Measurements from ENCODE around the gene CES3.
"Not testable (repeated sequence)": the region's sequence is repeated elsewhere in the genome, so short reads cannot be mapped to it uniquely, and the experiment has no call there.

CES3 gene

DNA sequence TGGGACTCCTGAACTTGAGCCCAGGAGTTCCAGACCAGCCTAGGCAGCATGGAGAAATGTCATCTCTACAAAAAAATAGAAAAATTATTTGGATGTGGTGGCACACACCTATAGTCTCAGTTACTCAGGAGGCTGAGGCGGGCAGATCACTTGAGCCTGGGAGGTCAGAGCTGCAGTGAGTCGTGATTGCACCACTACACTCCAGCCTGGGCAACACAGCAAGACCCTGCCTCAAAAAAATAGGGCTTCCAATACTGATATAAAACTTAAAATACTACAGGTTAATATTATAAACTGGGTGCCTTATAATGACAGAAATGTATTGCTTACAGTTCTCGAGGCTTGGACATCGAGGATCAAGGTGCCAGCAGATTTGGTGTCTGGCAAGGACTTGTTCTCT, 15.1 kb upstream of the CES3 start:
- no peak for DNase-seq (ENCODE audit: low read depth)

DNA sequence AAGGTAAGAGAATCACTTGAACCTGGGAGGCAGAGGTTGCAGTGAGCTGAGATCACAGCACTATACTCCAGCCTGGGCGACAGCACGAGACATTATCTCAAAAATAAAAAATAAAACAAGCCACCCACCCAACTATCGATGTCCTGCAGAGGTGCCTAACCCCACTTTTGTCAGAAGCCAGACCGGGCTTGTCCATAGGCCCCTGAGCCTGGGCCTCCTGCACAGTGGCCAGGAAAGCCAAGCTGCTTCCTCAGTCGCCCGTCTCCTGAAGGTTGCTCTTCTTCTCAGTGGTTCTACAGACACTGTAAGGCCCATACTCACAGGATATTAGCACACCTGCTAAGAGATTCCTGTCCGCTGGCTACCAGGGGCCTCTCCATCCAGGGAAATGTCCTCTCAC, 14.5 kb upstream of the CES3 start:
- DNase-seq (ENCODE audit: low read depth) = no peak

DNA sequence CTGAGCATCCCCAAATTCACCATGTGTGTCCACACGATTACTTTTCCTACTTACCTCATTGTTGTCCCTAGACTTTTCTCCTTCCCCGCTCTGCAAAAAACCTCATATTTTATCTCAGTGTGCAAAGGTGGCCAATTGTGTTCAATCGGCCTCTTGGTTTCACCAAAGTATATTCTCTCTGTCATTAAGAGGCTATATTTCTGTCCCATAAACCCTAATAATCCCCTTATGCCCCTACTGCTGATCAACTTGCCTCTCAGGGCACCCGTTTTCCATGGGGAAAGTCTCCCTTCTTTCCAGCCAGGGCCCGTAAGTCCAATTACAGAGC, 14.1 kb upstream of the CES3 start:
- no peak for DNase-seq (ENCODE audit: low read depth)

DNA sequence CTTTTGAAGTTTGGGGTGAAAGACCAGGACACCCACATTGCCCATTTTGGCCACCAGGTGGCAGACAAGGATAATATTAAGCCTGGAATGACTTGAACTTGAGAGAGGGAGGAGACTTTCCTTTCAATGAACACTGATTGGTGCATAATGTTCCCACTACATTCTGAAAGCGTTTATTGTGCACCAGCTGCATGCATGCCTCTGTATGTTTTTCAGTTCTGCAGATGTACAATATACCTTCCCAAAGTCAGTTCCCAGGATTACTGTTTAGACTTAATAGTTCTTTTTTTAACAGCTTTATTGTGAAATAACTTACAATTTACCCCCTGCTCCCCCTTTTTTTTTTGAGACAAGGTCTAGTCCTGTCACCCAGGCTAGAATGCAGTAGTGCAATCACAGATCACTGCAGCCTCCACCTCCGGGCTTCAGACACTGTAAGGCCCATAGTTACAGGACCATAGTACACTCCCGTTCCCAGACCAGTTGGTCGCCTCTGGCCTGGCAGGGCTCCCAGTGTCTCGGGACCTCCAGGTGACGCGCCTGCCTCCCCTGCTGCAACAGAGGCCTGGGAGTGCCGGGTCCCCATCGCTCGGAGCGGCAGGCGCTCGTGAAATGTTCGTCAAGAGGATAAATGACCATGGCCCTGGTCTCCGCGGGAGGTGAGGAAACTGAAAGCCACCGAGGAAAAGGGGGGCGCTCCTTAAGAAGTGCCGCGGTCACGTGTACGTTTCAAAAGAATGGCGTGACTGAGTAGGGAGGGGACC, 13.6 kb upstream of the CES3 start:
- DNase-seq (ENCODE audit: low read depth) = peak; percentile 65

DNA sequence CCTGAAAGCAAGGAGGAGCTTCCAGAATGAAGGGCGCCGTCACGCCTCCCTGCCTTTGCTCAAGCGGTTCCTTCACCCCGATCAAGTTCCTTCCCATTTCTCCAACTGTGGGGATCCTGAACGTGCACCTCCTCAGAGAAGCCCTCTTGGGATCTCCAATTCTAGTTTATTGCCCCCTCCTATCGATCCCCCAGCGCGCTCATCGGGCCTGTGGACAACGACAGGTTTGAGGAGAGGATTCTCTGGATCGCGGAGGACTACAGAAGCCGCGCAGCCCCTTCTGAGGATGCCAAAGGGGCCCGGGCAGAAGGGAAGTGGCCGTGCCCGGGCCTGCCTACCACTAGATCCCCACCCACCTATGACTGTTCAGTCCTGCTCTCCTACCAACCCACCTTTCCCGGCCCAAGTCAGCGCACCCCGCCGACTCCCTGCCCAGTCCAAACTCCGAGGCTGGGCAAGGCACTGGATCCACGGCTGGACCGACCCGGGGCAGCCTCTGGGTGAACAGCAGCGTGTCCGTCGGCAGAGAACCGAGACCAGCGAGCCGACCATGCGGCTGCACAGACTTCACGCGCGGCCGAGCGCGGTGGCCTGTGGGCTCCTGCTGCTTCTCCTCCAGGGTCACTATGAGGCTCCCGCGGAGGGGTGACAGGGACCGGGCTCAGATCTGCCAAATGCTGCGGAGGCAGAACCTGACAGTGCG, 12.8 kb upstream of the CES3 start:
- DNase-seq (ENCODE audit: low read depth) = no peak

DNA sequence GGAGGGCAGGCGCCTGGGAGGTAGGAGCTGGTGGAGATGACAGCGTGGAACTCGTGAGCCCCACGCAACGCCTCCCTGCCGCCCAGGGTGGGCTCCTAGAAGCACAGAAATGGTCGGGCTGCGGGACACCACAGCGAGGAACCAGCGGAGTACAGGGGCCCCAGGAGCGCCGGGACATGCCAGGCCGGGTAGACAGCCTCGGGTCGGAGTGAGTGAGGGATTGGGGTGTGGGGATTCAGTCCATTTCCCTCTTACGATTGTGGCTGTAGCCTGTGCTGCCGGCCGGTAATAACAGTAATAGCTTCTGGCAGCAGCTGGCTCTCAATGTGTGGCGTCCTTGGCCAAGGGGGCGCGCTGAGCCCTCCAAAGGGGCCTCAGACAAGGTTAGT, 12.2 kb upstream of the CES3 start:
- DNase-seq (ENCODE audit: low read depth) = no peak

DNA sequence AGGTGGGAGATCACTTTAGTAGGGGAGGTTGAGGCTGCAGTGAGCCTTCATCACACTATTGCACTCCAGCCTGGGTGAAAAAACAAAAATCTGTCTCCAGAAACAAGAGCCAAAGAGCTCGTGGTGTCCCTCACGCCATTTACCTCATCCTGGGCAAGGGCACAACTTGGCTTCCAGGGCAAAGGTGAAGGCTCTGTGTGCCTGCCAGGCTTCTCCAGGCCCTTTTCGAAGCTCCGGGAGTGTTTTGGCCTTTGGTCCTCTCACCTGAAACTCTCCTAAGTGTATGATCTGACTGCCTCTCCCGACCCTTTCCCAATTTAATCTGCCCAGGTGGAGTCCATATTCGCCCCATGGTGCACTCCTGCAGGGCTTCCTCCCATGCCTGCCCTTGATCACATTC, 11.6 kb upstream of the CES3 start:
- DNase-seq (ENCODE audit: low read depth) = no peak

DNA sequence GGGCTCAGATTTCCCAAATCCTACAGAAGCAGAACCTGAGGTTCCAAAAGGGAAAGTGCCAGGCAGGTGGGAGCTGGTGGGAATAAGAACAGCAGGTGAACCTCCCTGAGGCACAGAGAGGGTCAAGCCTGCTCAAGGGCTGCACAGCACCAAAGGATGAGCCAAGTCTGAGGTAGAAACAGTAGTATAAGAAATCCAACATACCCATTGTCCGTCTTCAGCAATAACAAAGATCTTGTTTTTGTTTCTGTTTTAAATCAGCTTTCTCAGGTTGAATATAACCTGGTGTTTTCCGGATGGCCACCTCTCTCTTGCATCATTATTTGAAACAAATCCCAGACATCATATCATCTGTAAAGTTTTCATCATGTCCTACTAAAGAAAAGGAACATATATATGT, 10.6 kb upstream of the CES3 start:
- no peak for DNase-seq (ENCODE audit: low read depth)

DNA sequence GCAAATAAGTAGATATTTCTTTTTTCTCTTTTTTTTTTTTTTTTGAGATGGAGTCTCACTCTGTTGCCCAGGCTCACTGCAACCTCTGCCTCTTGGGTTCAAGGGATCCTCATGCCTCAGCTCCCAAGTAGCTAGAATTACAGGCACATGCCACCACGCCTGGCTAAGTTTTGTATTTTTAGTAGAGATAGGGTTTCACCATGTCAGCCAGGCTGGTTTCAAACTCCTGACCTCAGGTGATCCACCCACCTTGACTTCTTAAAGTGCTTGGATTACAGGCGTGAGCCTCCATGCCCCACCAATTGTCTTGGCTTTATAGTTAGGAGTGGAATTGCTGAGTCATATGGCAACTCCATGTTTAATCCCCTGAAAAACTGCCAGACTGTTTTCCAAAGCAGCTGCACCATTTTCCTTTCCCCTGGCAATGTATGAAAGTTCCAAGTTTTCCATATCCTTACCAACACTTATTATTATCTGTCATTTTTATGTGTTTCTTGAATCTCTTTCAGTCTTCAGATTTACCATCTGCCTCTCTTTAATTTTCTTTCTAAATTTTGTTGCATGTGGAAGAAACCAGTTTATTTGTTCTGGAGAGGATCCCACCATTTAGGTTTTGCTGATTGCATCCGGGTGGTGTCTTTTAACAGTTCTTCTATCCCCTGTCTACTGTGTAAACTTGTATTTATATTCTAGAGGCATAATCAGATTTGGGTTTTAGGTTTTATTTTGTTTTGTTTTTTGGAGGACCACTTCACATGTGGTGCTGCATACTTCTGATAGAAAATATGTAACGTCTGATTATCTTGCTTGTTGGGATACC, 9.9 kb upstream of the CES3 start:
- DNase-seq (ENCODE audit: low read depth) = no peak

DNA sequence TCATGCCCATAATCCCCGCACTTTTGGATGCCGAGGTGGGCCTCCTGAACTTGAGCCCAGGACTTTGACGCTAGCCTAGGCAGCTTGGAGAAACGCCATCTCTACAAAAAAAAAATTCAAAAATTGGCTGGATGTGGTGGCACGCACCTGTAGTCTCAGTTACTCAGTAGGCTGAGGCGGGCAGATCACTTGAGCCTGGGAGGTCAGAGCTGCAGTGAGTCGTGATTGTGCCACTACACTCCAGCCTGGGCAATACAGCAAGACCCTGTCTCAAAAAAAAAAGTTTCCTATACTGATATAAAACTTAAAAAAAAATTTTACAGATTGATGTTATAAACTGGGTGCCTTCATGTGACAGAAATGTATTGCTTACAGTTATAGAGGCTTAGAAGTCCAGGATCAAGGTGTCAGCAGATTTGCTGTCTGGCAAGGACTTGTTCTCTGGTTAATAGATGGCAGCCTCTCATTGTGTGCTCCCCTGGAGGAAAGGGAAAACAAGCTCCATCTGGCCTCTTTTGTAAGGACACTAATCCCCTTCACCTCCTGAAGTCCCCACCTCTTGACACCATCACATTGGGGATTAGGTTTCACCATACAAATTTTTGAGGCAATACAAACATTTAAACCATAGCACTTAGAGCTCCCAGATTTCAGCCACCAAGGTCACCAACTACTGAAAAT, 8.5 kb upstream of the CES3 start:
- no peak for DNase-seq (ENCODE audit: low read depth)

DNA sequence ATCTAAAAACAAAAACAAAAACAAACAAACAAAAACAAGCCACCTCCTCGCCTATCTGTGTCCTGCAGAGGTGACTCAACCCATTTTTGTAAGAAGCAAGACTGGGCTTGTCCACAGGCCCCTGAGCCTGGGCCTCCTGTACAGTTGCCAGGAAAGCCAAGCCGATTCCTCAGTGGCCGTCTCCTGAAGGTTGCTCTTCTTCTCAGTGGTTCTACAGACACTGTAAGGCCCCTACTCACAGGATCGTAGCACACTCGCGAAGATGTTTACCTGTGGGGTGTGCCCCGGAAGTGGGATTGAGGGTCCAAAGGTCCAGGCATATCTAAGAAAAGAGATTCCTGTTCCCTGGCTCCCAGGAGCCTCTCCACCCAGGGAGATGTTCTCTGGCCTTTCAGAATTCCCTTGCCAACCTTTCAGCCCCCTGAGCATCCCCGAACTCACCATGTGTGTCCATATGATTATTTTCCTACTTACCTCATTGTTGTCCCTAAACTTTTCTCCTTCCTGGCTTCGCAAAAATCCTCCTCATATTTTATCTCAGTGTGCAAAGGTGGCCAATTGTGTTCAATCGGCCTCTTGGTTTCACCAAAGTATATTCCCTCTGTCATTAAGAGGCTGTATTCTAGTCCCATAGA, 7.5 kb upstream of the CES3 start:
- no peak for DNase-seq (ENCODE audit: low read depth)

DNA sequence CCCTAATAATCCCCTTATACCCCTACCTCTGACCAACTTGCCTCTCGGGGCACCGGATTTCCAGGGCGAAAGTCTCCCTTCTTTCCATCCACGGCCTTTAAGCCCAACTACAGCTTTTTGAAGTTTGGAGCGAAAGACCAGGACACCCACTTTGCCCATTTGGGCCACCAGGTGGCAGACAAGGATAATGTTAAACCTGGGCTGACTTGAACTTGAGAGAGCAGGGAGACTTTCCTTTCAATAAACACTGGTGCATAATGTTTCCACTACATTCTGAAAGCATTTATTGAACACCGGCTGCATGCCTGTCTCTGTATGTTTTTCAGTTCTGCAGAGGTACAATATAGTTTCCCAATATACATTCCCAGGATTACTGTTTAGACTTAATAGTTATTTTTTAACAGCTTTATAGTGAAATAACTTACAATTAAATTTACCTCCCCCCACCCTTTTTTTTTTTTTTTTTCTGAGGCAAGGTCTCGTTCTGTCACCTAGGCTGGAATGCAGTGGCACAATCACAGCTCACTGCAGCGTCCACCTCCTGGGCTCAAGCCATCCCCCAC, 6.9 kb upstream of the CES3 start:
- peak; percentile 61 for DNase-seq (ENCODE audit: low read depth)

DNA sequence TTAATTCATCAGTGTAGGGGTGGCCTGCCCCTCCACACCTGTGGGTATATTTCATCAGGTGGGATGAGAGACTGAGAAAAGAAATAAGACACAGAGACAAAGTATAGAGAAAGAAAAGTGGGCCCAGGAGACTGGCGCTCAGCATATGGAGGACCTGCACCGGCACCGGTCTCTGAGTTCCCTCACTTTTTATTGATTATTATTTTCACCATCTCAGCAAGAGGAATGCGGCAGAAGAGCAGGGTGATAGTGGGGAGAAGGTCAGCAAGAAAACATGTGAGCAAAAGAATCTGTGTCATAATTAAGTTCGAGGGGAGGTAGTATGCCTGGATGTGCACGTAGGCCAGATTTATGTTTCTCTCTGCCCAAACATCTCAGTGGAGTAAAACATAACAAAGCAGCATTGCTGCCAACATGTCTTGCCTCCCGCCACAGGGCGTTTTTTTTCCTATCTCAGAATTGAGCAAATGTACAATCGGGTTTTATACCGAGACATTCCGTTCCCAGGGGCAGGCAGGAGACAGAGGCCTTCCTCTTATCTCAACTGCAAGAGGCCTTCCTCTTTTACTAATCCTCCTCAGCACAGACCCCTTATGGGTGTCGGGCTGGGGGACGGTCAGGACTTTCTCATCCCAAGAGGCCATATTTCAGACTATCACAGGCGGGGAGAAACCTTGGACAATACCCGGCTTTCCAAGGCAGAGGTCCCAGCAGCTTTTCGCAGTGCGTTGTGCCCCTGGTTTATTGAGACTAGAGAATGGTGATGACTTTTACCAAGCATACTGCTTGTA, 5.5 kb upstream of the CES3 start:
- DNase-seq (ENCODE audit: low read depth) = not testable (repeated sequence)

DNA sequence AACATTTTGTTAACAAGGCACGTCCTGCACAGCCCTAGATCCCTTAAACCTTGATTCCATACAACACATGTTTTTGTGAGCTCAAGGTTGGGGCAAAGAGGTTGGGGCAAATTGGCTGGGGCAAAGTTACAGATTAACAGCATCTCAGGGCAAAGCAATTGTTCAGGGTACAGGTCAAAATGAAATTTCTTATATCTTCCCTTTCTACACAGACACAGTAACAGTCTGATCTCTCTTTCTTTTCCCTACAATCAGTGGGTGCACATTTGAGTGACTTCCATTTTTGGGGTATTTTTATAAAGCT, 5.0 kb upstream of the CES3 start:
- DNase-seq (ENCODE audit: low read depth) = not testable (repeated sequence)

DNA sequence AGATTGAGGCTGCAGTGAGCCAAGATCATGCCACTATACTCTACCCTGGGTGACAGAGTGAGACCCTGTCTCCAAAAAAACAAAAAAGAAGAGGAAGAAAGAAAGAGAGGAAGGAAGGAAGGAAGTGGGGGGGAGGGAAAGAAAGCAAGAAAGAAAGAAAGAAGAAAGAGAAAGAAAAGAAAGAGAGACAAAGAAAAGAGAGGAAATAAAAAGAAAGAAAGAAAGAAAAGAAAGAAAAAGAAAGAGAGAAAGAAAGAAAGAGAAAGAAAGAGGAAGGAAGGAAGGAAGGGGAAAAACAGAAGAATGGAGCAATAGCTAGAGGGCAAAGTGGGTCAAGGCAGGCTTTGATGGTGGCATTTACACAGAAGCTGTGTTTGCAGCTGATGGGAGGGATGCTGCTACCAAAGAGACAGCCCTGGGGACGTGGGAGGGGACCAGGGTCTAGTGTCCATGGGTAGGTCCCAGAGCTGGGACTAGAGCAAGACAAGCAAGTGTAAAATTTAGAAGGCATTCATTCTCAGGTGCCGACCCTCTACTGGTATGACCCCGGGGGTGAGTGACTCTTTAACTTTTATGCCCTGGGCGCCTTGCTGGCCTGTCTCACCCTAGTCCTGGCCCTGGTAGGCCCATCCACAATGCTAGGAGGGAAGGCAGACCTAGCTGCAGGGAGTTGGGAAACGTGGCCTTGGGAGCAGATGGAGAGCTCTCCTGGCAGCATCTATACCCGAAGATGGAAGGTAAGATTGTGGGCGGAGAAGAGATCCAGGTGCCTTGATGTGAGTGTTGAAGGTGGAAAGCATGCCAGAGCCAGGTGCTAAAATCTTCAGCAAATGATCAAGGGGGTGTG, 2.0 kb upstream of the CES3 start:
- DNase-seq (ENCODE audit: low read depth) = no peak

DNA sequence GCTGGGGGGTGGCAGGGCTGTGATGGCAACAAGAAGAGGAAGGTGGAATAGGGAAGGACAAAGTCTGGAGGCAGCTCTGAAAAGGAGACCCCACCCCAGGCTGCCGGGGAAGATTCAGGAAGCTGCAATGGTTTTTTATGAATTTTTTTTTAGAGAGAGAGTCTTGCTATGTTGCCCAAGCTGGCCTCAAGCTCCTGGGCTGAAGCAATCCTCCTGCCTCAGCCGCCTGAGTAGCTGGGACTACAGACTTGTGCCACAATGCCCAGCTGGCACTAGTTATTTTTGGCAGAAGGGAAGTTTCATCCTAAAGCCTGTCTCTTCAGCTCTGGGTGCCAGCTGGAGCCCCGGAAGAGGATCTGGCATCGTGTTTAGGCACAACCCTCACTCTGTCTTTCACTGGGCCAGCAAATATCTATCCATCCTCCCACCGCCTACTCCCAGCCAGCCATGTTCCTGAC, 1.3 kb upstream of the CES3 start:
- no peak for DNase-seq (ENCODE audit: low read depth)

DNA sequence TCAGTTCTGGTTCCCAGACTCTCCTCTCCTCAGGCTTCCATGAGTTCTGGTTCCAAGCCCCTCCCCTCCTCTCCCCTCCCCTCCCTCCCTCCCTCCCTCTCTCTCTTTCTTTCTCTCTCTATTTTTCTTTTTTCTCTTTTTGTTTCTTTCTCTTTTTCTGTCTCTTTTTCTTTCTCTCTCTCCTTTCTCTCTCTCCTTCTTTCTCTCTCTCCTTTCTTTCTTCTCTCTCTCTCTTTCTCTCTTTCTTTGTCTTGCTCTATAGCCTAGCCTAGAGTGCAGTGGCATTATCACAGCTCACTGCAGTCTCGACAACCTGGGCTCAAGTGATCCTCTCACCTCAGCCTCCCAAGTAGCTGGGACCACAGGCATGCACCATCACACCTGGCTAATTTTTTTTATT, 796 bp upstream of the CES3 start:
- no peak for DNase-seq (ENCODE audit: low read depth)

DNA sequence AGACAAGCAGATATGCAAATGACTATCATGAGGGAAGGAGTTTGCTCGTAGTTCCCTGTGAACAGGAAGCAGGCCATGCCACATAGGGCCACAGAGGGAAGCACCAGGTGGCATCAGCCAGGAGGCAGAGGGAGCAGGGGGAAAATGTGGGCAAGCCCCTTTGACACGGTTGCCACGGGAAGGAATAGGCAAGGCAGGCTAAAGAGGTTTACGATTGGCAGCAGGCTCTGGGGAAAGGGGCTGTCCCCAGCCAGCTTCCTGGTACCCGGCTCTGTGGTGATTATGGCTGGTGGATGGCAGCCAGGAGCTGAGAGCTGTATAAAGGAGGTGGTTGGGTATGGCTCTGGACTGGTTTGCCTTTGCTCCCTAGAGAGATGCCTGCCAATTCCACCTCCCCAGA, 848 bp downstream of the CES3 start:
- DNase-seq (ENCODE audit: low read depth) = no peak

DNA sequence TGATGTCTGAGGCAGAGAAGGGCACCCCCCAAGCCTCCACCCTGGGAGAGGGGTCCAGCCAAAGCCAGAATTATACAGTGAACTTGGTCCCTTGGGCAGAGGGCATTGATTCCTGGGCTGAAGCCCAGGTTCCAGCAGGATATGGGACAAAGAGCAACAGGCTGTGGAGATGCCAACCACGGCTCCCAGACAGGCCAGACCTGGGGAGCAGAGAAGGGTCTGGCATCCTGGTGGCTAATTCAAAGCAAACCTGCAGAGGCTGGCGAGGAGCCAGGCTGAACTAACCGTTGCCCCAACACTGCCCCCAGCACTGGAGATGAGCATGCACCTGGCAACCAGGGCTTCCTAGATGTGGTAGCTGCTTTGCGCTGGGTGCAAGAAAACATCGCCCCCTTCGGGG, 3.0 kb downstream of the CES3 start:
- no peak for DNase-seq (ENCODE audit: low read depth)

DNA sequence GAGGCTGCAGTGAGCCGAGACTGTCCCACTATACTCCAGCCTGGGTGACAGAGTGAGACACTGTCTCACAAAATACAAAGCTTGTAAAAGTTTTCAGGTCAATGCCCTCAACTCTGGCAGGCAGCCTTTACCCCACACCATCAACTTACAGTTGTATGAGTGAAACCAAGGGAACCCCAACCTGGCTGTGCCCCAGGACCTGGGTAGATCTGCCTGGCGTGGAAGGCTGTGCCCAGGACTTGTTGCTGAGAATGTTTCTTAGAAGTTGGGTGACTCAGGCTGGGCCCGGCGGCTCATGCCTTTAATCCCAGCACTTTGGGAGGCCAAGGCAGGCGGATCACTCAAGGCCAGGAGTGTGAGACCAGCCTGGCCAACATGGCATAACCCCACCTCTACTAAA, 7.8 kb downstream of the CES3 start:
- no peak for DNase-seq (ENCODE audit: low read depth)

Data from activated T-helper 9 cell treated with anti-CD3 and anti-CD28 coated beads, Interleukin-2, amount 50 U/mL, for 16 hours (primary cell).